Kidney tubule cell (primary cell): ENCODE results near the gene NFIB.

Experiments
- DNase-seq: peaks from one replicate; pipeline ENCODE4 v3.0.0-alpha.2; 2018; ENCODE audit warnings: low spot score

NFIB gene

GRCh38 chr9:14185016-14185415 lies 128.9 kb downstream of the NFIB start:
- no peak for DNase-seq

DNA sequence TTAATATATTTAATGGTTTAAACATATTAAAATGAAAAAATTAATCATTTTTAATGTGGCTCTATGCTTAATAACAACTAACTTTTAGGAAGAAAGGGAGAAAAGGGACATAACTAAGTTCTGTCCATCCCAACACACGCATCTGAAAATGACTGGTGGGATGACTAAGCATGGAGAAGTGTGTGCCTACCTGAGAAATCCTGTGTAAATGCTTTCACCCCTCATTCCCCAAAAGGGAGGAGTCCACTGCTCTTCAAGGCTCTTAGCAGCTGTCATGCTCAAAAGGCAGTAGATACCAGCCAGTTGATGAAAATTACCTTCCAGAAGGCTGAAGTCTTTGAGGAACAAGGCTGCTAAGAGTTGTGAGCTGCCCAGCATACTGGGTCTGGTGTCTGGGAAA lies 130.9 kb downstream of the NFIB start:
- peak; percentile 42 for DNase-seq

GRCh38 chr9:14180960-14181537 lies 132.9 kb downstream of the NFIB start:
- DNase-seq: no peak

DNA sequence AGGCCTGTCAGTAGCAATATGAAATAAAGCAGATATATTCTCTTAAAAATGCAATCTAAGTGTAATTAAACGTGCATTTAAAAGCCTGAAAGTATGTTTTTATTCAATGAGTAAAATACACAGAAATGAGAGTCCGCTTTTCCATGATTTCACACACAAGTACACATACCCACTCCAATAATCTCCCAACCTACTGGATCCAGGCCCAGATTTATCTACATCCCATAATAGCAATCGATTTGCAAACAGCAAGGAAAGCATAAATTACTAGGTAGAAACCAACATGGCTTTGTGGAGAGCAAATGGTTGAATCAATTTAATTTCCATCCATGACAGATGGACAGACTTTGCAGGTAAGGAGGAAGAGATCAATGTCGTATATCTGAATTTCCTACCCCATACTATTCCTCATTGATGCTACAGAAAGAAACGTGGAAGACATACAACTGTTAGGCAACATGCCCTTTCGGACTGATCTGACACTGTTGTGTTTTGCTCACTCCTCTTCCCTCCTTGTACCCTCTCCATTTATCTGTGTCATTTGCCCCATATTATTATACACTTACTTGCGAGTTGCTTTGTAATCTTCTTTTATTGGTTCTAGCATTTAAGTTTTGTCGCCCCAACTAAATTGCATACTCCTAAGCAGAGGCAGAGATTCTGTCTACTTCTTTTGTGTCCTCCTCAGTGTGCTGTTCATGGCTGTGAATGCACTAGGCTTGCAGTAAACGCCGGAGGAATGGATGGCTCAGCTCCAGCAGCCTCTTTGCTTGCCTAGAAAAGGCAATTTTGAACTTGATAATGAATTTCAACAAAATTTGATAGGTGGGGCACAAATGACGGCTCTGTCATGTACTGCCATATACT lies 133.6 kb downstream of the NFIB start:
- no peak for DNase-seq

DNA sequence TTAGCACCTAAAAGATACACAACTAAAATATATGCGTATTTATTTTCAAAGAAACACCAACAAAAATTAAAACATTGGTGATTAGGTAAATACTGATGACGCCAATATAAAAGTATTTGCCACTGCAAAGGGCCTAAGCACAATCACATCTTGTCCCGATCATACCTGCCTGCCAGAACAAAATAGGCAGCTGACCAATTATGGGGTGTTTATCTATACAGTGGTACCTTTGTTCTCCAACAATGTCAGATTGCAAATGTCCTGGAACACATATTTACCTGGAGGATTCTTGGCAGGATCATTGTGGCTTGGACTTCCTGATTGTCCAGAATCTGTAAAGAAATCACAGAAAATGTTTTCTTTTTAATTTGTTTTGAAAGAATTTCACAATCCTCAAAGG lies 134.5 kb downstream of the NFIB start:
- DNase-seq: peak; percentile 23

DNA sequence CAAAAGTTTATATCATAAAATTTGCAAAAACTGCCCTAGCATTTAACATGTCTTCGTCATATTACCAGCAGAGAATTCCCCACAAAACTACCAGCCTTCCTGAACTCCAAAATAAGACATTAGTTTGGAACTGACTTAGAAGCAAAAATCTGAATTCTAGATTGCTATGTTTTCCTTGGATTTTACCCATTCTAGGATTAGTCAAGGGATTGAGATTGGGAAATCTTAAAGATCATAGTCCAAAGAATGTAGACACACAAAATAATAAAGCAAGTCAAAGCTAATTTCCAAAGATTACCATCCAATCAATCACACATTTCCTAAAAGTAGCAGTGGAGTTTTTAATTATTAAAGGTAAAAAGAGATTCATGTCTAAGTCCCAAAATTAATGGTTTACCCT lies 138.2 kb downstream of the NFIB start:
- DNase-seq: no peak

GRCh38 chr9:14173713-14174112 lies 140.2 kb downstream of the NFIB start:
- no peak for DNase-seq

DNA sequence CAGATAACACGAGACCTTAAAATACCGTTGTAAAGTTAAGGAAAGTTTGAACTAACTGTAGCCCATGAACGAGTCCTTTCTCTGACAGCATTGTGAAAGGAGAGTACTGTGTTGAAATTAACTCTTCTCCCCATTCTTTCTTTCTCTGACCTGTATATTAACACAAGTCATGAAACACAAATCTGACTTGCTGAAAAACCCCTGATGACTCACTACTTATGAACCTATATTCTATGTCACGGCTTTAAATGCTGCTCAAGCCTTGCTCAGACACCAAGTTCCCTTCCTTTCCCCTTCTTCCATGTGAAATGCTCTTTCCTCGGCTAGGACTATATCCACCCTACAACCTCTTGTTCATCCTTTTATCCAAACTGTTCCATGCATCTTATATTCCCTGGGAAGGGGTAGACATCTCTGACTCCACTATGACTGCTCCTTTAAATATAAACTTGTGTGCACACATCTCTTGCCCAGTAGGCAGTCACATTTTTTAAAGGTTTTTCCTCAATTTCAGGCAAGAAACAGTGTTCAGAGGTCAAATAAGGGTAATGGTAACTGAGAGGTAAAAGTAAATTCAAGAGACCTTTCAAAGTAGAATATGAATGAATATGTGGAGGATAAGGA lies 142.9 kb downstream of the NFIB start:
- peak; percentile 42 for DNase-seq

GRCh38 chr9:14170392-14170931 lies 143.5 kb downstream of the NFIB start:
- peak; percentile 37 for DNase-seq

- no peak for DNase-seq
Observed at GRCh38 chr9:14168381-14168780, 145.6 kb downstream of the NFIB start.

GRCh38 chr9:14165376-14166035 lies 148.4 kb downstream of the NFIB start:
- no peak for DNase-seq

DNA sequence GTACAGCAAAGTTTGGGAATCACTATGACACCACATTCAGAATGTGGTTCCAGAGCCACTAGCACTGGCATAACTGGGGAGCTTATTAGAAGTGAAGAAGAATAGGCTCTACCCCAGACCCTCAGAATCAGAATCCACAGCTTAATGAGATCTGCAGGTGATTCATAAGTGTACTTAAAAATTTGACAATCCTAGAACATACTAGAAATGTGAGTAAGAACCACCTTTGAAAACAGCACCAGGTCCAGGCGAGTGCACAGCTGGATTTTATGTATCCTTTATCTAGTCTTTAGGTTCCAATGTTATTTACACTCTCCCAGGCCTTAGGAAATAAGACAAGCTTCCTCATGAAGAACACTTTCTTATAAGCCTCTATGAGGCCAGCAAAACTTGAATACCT lies 149.0 kb downstream of the NFIB start:
- no peak for DNase-seq

DNA sequence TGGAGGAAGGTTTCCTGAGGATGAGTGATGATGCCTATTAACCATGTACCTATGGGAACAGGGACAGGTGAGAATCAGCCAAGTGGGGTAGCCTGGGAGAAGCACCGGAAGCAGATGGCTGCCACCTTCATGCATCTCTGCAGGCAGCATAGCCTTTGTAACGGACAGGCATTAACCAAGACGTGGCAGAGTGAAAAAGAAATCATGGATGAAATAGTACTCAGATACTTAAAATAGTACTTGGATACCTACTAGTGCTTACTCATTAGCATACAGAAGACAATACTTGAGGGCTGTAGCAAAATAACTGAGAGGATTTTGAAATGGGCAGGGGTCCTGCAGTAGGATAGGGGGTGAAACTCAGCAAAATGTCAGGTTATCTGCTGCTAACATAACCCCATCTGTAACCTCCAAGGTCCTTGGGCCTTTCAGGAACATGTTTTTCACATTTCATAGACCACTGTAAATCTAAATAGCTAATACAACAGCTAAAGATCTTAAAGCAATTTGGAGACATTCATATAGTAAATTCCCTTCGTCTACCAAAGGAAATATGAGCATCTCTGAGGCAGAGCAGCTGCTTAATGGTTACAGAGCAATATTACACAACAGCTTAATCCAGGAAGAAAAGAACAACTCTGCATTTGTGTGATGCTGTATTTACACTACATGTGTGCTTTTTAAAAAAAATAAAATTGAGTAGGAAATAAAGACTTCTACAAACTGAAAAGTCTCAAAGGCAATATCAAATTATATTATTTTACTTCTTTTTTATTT lies 154.3 kb downstream of the NFIB start:
- no peak for DNase-seq

DNA sequence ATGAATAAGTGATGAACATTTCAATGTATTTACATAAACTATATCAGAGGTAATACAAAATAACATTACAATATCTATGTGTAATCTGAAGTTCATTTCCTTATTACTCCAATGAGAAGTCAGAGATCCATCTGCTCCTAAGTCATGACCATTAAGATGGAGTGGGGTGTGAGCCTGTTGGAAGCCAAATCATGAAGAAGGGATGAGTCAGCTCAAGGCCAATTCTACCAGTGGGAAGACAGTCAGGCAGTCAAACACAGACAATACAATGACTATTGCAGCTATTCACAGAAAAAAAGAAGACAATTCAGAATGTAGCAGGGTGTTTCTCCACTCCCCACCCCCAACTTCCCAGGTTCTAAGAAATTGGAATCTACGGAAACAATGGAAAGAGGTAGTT lies 155.0 kb downstream of the NFIB start:
- DNase-seq: peak; percentile 63

GRCh38 chr9:14158136-14158813 lies 155.7 kb downstream of the NFIB start:
- no peak for DNase-seq

GRCh38 chr9:14157191-14157590 lies 156.8 kb downstream of the NFIB start:
- DNase-seq: no peak

GRCh38 chr9:14156046-14156445 lies 157.9 kb downstream of the NFIB start:
- DNase-seq: no peak

- DNase-seq: no peak
Observed at GRCh38 chr9:14155237-14155636, 158.7 kb downstream of the NFIB start.

DNA sequence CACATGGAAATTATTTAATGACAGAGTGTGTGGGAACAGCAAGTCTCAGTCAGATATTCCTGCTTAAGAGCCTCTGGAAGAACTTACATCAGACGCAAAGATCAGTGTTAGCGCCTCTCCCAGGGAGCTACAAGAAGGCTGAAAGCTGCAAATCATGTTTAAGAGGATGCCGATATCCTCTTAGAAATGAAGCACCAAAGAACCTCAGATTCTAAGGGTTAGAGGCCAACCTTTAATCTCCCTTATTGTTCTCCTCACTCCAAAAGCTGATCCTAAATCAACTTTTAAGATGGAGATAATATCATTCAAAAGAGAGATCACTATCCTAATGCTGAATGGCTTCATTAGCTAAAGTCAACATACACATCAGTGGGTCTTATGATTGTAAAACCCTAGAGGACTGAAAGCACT lies 160.6 kb downstream of the NFIB start:
- DNase-seq: no peak

- no peak for DNase-seq
Observed at GRCh38 chr9:14151451-14151850, 162.5 kb downstream of the NFIB start.

GRCh38 chr9:14148501-14149103 lies 165.3 kb downstream of the NFIB start:
- peak; percentile 29 for DNase-seq
